Erythroblast (primary cell): ENCODE data around the gene SPAG16.

Experiments
- GATA1 ChIP-seq: IDR thresholded peaks from 2 replicates; pipeline ENCODE4 v1.6.1; 2011; ENCODE audit warnings: low read depth, mild to moderate bottlenecking, control low read depth, low read length, moderate library complexity
- POLR2A ChIP-seq: IDR thresholded peaks from 2 replicates; pipeline ENCODE4 v1.6.1; 2011; ENCODE audit warnings: mild to moderate bottlenecking, low read length

GRCh38 chr2:214100488-214100887, 816.2 kb downstream of the SPAG16 start:
- no peak for TF ChIP-seq GATA1
- no peak for TF ChIP-seq POLR2A
